HG02970 (cell line): Measurements from ENCODE around the gene IFIT1.
"Not testable (repeated sequence)": the region's sequence is repeated elsewhere in the genome, so short reads cannot be mapped to it uniquely, and the experiment has no call there.

ENCODE experiments used
- ATAC-seq: cut with Tn5 transposase; IDR thresholded peaks from one replicate; pipeline ENCODE4 v1.9.1; 2021; ENCODE audit warnings: mild to moderate bottlenecking, moderate library complexity, moderate number of reproducible peaks; ENCODE audit not compliant: unreplicated experiment, low FRiP score

Gene IFIT1

GRCh38 chr10:89393898-89394297 is 1.5 kb downstream of the IFIT1 start:
- no peak for ATAC-seq

GRCh38 chr10:89395141-89395540 is 2.7 kb downstream of the IFIT1 start:
- ATAC-seq, result no peak

GRCh38 chr10:89398003-89398749 is 5.8 kb downstream of the IFIT1 start:
- no peak for ATAC-seq

- ATAC-seq, result no peak
These were observed 7.5 kb downstream of the IFIT1 start for GRCh38 chr10:89399956-89400355.

- no peak for ATAC-seq
These were observed 10.6 kb downstream of the IFIT1 start for GRCh38 chr10:89403043-89403442.

- no peak for ATAC-seq
These were observed 12.0 kb downstream of the IFIT1 start for GRCh38 chr10:89404104-89405047.

GRCh38 chr10:89406178-89406577 is 13.8 kb downstream of the IFIT1 start:
- ATAC-seq, result not testable (repeated sequence)

- not testable (repeated sequence) for ATAC-seq
These were observed 15.4 kb downstream of the IFIT1 start for GRCh38 chr10:89407792-89408191.

GRCh38 chr10:89409282-89409681 is 16.9 kb downstream of the IFIT1 start:
- ATAC-seq, result not testable (repeated sequence)

GRCh38 chr10:89410551-89410950 is 18.1 kb downstream of the IFIT1 start:
- ATAC-seq, result not testable (repeated sequence)

- not testable (repeated sequence) for ATAC-seq
These were observed 18.7 kb downstream of the IFIT1 start for GRCh38 chr10:89411135-89411534.

GRCh38 chr10:89412276-89412675 is 19.9 kb downstream of the IFIT1 start:
- ATAC-seq, result not testable (repeated sequence)

- no peak for ATAC-seq
These were observed 21.0 kb downstream of the IFIT1 start for GRCh38 chr10:89413398-89413912.

GRCh38 chr10:89414146-89414878 is 21.9 kb downstream of the IFIT1 start, which contains the start of gene IFIT5:
Gene IFIT5 (plus strand): TSS chr10:89414568. CDS start chr10:89414799, 231 bp downstream.
- ATAC-seq, result peak; percentile 80

GRCh38 chr10:89414879-89415821 is 22.7 kb downstream of the IFIT1 start:
- peak; percentile 38 for ATAC-seq

- ATAC-seq, result no peak
These were observed 24.0 kb downstream of the IFIT1 start for GRCh38 chr10:89416465-89416864.

- no peak for ATAC-seq
These were observed 27.1 kb downstream of the IFIT1 start for GRCh38 chr10:89419548-89419947.

GRCh38 chr10:89421018-89421476 is 28.6 kb downstream of the IFIT1 start:
- no peak for ATAC-seq

- ATAC-seq, result no peak
These were observed 32.6 kb downstream of the IFIT1 start for GRCh38 chr10:89425000-89425399.
